ENCODE results near the gene CX3CL1.

The CX3CL1 gene

GRCh38 chr16:57405097-57405496 is 32.8 kb downstream of the CX3CL1 start:
- no peak for DNase-seq (ENCODE audit: low read depth in 3 of 3)

GRCh38 chr16:57406881-57407280 is 34.6 kb downstream of the CX3CL1 start:
- DNase-seq (ENCODE audit: low read depth in 3 of 3): no peak

- no peak for DNase-seq (ENCODE audit: low read depth in 3 of 3)
Measured at GRCh38 chr16:57407521-57408353, 35.4 kb downstream of the CX3CL1 start.

- DNase-seq (ENCODE audit: low read depth in 3 of 3): no peak
Measured at GRCh38 chr16:57409065-57409464, 36.8 kb downstream of the CX3CL1 start.

GRCh38 chr16:57409870-57410587 is 37.7 kb downstream of the CX3CL1 start:
- no peak for DNase-seq (ENCODE audit: low read depth in 3 of 3)

- no peak for DNase-seq (ENCODE audit: low read depth in 3 of 3)
Measured at GRCh38 chr16:57411362-57411976, 39.2 kb downstream of the CX3CL1 start.

GRCh38 chr16:57412584-57412983 is 40.3 kb downstream of the CX3CL1 start:
- no peak for DNase-seq (ENCODE audit: low read depth in 3 of 3)

- DNase-seq (ENCODE audit: low read depth in 3 of 3): no peak
Measured at GRCh38 chr16:57413301-57413730, 41.0 kb downstream of the CX3CL1 start.

GRCh38 chr16:57413733-57414132 is 41.4 kb downstream of the CX3CL1 start:
- DNase-seq (ENCODE audit: low read depth in 3 of 3): no peak

- DNase-seq (ENCODE audit: low read depth in 3 of 3): no peak
Measured at GRCh38 chr16:57416084-57416483, 43.8 kb downstream of the CX3CL1 start.

- DNase-seq (ENCODE audit: low read depth in 3 of 3): no peak
Measured at GRCh38 chr16:57419506-57419905, 47.2 kb downstream of the CX3CL1 start.

- DNase-seq (ENCODE audit: low read depth in 3 of 3): no peak
Measured at GRCh38 chr16:57422026-57422944, 50.0 kb downstream of the CX3CL1 start.

- no peak for DNase-seq (ENCODE audit: low read depth in 3 of 3)
Measured at GRCh38 chr16:57423152-57423551, 50.9 kb downstream of the CX3CL1 start.

- DNase-seq (ENCODE audit: low read depth in 3 of 3): no peak
Measured at GRCh38 chr16:57424583-57424982, 52.3 kb downstream of the CX3CL1 start.

GRCh38 chr16:57426356-57426755 is 54.1 kb downstream of the CX3CL1 start:
- DNase-seq (ENCODE audit: low read depth in 3 of 3): no peak

- DNase-seq (ENCODE audit: low read depth in 3 of 3): no peak
Measured at GRCh38 chr16:57427307-57427706, 55.0 kb downstream of the CX3CL1 start.

- no peak for DNase-seq (ENCODE audit: low read depth in 3 of 3)
Measured at GRCh38 chr16:57427824-57428223, 55.5 kb downstream of the CX3CL1 start.

GRCh38 chr16:57430955-57431354 is 58.7 kb downstream of the CX3CL1 start:
- no peak for DNase-seq (ENCODE audit: low read depth in 3 of 3)

GRCh38 chr16:57432505-57432904 is 60.2 kb downstream of the CX3CL1 start:
- DNase-seq (ENCODE audit: low read depth in 3 of 3): no peak

- DNase-seq (ENCODE audit: low read depth in 3 of 3): no peak
Measured at GRCh38 chr16:57432989-57433388, 60.7 kb downstream of the CX3CL1 start.

- no peak for DNase-seq (ENCODE audit: low read depth in 3 of 3)
Measured at GRCh38 chr16:57434003-57434402, 61.7 kb downstream of the CX3CL1 start.

Data from stimulated activated CD4-positive, alpha-beta T cell treated with anti-CD3 and anti-CD28 coated beads, TNF-alpha, amount 100 ng/mL, for 24 hours (primary cell).